Gastroesophageal sphincter (tissue), 3 donors: ENCODE results near the gene CD226.

Source experiments
- CTCF ChIP-seq, 4 experiments: fragments of 200-600 bp in 2 of 4; fragments of 450-650 bp in 2 of 4; sonication (generic) in 1 of 4; IDR thresholded peaks; one replicate each; pipeline ENCODE4 v1.5.1; 2017 to 2019; ENCODE audit warnings: antibody characterized with exemption in 4 of 4, mild to moderate bottlenecking in 2 of 4, moderate library complexity in 2 of 4
- EP300 ChIP-seq: sonication (generic); formaldehyde crosslinking; IDR thresholded peaks from one replicate; pipeline ENCODE4 v1.6.1; 2017; ENCODE audit warnings: antibody characterized with exemption, mild to moderate bottlenecking
- POLR2A ChIP-seq, 2 donors: fragments of 450-650 bp; IDR thresholded peaks; one replicate each; pipeline ENCODE4 v1.6.1; 2017; ENCODE audit warnings: antibody characterized with exemption in 2 of 2, mild to moderate bottlenecking in 2 of 2, moderate library complexity in 1 of 2
- POLR2AphosphoS5 ChIP-seq: sonication (generic); formaldehyde crosslinking; IDR thresholded peaks from one replicate; pipeline ENCODE4 v1.6.1; 2017; ENCODE audit warnings: antibody characterized with exemption

DNA sequence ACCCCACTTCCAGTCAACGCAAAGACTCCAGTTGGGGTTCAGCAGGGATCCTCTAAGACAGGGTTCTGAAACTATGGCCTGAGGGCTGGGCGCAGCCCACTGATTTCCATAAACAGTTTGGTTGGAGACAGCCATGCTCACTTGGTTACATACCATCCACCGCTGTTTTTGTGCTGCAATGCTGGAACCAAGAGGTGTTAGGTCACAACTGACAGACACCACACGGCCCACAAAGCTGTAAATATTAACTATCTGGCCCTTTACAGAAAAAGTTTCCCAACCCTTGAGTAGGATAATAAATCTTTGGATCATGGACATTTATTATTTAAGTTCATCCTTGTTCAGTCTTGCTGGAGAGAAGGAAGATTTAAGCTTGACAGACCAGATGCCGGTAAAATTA, 8.4 kb upstream of the CD226 start:
- no peak for TF ChIP-seq CTCF (IDR thresholded peaks at IDR 0.05)
- no peak for TF ChIP-seq POLR2A (IDR thresholded peaks at IDR 0.05)
- no peak for TF ChIP-seq EP300
- TF ChIP-seq POLR2AphosphoS5: no peak
